GM06990 (cell line): ENCODE measurements around the gene TRMT10B.
"Not testable (repeated sequence)": the region's sequence is repeated elsewhere in the genome, so short reads cannot be mapped to it uniquely, and the experiment has no call there.

Experiments
- DNase-seq: peaks from one replicate; pipeline ENCODE4 v3.0.0-alpha.2; 2011; ENCODE audit not compliant: insufficient read length; ENCODE audit errors: extremely low read depth
- H3K27me3 ChIP-seq: replicated peaks from 2 replicates; pipeline ENCODE4 v1.6.0; 2011; ENCODE audit warnings: low read length; ENCODE audit not compliant: control insufficient read depth, insufficient read depth
- H3K36me3 ChIP-seq: 2 replicates; pipeline ENCODE4 v1.5.1; 2011; ENCODE audit warnings: low read length; ENCODE audit not compliant: control insufficient read depth, insufficient read depth
- H3K4me3 ChIP-seq: replicated peaks from 2 replicates; pipeline ENCODE4 v1.5.1; 2011; ENCODE audit warnings: low read depth, mild to moderate bottlenecking, control low read depth, low read length
- CTCF ChIP-seq: IDR thresholded peaks from 2 replicates; pipeline ENCODE4 v1.5.1; 2011; ENCODE audit warnings: low read length, control low read depth, mild to moderate bottlenecking, inconsistent platforms; ENCODE audit not compliant: insufficient read depth, poor library complexity, severe bottlenecking

Gene TRMT10B

GRCh38 chr9:37745970-37746369 is 7.6 kb upstream of the TRMT10B start:
- H3K4me3 ChIP-seq, result no peak overlapping the region
- TF ChIP-seq CTCF, result no peak
- H3K27me3 ChIP-seq, result no peaks in the 10 kb centered on the region
- DNase-seq, result no peak
- H3K36me3 ChIP-seq, result no peaks in the 10 kb centered on the region

GRCh38 chr9:37746448-37747270 is 6.9 kb upstream of the TRMT10B start:
- DNase-seq, result no peak
- Histone ChIP-seq H3K27me3 (no peaks in the 10 kb centered on the region), H3K4me3 (no peak overlapping the region), H3K36me3 (no peaks in the 10 kb centered on the region)
- TF ChIP-seq CTCF, result no peak

- DNase-seq, result no peak
- TF ChIP-seq CTCF, result peak; percentile 95
- Histone ChIP-seq H3K27me3 (no peaks in the 10 kb centered on the region), H3K36me3 (no peaks in the 10 kb centered on the region), H3K4me3 (no peak overlapping the region)
These were observed 6.3 kb upstream of the TRMT10B start for GRCh38 chr9:37747271-37747753.

GRCh38 chr9:37749129-37749528 is 4.5 kb upstream of the TRMT10B start:
- no peak for TF ChIP-seq CTCF
- no peak for DNase-seq
- Histone ChIP-seq H3K4me3 (no peak overlapping the region), H3K36me3 (no peaks in the 10 kb centered on the region), H3K27me3 (no peaks in the 10 kb centered on the region)

GRCh38 chr9:37751186-37751585 is 2.4 kb upstream of the TRMT10B start:
- no peak for DNase-seq
- Histone ChIP-seq H3K36me3 (no peaks in the 10 kb centered on the region), H3K27me3 (no peaks in the 10 kb centered on the region), H3K4me3 (no peak overlapping the region)
- no peak for TF ChIP-seq CTCF

GRCh38 chr9:37751704-37752103 is 1.9 kb upstream of the TRMT10B start:
- not testable (repeated sequence) for H3K27me3 ChIP-seq, H3K36me3 ChIP-seq, H3K4me3 ChIP-seq, DNase-seq

GRCh38 chr9:37752112-37752511 is 1.5 kb upstream of the TRMT10B start:
- H3K36me3 ChIP-seq, result not testable (repeated sequence)

More at GRCh38 chr9:37752112-37752511, 1.5 kb upstream of the TRMT10B start:
- not testable (repeated sequence) for DNase-seq, H3K27me3 ChIP-seq, H3K4me3 ChIP-seq
